Ectodermal cell (in vitro differentiated cells): ENCODE data around the gene SNX24.

Source experiments
- H3K27ac ChIP-seq: 2 replicates; pipeline ENCODE4 v1.7.0; 2013; ENCODE audit warnings: mild to moderate bottlenecking, low read depth, low read length; ENCODE audit not compliant: insufficient read depth, poor library complexity, severe bottlenecking
- H3K27me3 ChIP-seq: 2 replicates; pipeline ENCODE4 v1.7.0; 2013; ENCODE audit warnings: mild to moderate bottlenecking, low read length; ENCODE audit not compliant: insufficient read depth, control insufficient read depth, poor library complexity, severe bottlenecking
- H3K36me3 ChIP-seq: one replicate; pipeline ENCODE4 v1.7.0; 2013; ENCODE audit warnings: low read length; ENCODE audit not compliant: control insufficient read depth, insufficient read depth
- H3K4me1 ChIP-seq: one replicate; pipeline ENCODE4 v1.7.0; 2013; ENCODE audit warnings: low read length; ENCODE audit not compliant: control insufficient read depth, insufficient read depth
- H3K4me3 ChIP-seq: 2 replicates; pipeline ENCODE4 v1.7.0; 2013; ENCODE audit warnings: low read depth, low read length, control low read depth; ENCODE audit not compliant: insufficient read depth
- H3K9me3 ChIP-seq: 2 replicates; pipeline ENCODE4 v1.7.0; 2013; ENCODE audit warnings: mild to moderate bottlenecking, low read length, moderate library complexity; ENCODE audit not compliant: control insufficient read depth
- WGBS, 2 experiments: methylation state at CpG; one replicate each; pipeline ENCODE4 v1.1.7; 2013; ENCODE audit warnings: missing lambda C conversion rate in 2 of 2; 5-methylcytosine and 5-hydroxymethylcytosine counted together

The SNX24 gene

DNA sequence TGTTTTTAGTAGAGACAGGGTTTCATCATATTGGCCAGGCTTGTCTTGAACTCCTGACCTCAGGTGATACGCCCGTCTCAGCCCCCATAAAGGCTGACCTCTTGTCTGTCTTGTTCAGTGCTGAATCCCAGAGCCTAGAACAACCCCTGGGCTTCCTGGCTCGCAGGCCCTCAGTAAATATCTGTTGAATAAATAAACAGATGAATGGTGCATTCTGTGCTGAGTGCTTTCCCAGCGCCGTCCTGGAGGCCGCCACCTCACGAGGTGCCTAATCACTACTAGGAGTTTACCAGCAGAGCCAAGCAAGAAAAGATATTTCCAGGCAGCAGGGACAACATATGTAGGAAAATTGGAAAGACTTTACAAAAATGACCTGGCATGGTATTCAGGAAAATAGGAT is 88.5 kb downstream of the SNX24 start:
- Histone ChIP-seq H3K27ac (no peak overlapping the region), H3K4me3 (no peak overlapping the region), H3K36me3 (no peaks in the 10 kb centered on the region), H3K27me3 (no peaks in the 10 kb centered on the region), H3K4me1 (peaks cover 8% of the 10 kb centered on the region), H3K9me3 (no peaks in the 10 kb centered on the region)
- 91 to 92% methylated on average over 7 of the region's 7 CpGs for WGBS, 2 experiments

DNA sequence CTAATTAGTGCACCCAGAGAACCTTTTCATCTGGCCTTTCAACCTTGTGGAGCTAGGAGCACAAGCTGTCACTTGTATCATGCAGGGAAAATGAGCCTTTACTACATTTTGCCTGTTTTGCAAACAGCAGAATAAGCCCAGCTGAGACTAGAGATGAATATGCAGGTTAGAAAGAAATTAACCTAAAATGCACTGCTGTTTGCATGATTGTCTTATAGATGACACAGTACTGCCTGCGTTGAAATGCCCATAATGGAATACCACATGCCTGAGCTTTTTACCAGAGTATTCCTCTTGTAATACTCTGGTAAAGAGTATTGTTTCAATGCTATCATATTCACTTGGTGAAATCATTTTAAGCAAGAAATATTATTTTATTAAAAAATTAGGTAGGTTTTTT is 90.7 kb downstream of the SNX24 start:
- no peak overlapping the region for H3K4me3 ChIP-seq
- H3K27ac ChIP-seq: no peak overlapping the region
- no peaks in the 10 kb centered on the region for H3K4me1 ChIP-seq
- H3K27me3 ChIP-seq: no peaks in the 10 kb centered on the region
- 91 to 100% methylated on average over 1 of the region's 1 CpG for WGBS, 2 experiments
- no peaks in the 10 kb centered on the region for H3K36me3 ChIP-seq
- H3K9me3 ChIP-seq: no peaks in the 10 kb centered on the region

DNA sequence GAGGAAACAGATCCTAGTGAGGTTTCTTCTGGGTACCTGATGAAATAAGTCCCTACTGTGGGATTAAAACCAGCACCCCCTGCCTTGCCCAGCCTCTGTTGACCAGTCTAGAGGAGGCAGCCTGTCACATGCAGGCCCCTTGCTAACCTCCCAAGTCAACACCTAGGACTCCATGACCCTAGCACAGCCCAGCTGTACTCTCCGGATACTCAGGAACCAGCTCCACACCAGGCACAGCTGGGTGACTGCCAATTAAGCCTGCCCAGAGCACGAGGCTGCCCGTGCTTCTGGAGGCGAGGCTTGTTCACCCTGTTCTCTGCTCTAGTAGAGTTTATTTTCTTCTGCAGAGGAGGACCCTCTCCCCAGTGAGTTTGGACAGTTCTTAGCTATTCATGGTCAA is 92.5 kb downstream of the SNX24 start:
- Histone ChIP-seq H3K4me3 (no peak overlapping the region), H3K27me3 (no peaks in the 10 kb centered on the region), H3K36me3 (no peaks in the 10 kb centered on the region), H3K9me3 (no peaks in the 10 kb centered on the region), H3K27ac (no peak overlapping the region), H3K4me1 (no peaks in the 10 kb centered on the region)
- WGBS, 2 experiments: 78 to 84% methylated on average over 4 of the region's 4 CpGs

DNA sequence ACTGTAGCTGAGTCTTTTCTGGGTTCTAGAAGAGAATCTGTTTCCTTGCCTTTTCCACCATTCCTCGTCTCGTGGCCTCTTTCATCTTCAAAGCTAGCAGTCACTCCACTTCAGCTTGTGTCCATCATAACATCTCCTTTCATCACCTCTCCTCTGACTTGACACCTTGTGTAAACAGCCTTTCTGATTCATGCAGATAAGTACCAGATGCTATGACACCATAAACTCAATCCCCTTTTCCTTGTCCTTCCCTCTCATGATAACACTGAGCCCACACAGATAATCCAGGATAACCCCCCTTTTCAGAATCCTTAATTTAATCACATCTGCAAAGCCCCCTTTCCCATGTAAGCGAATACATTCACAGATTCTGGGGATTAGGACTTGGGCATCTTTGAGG is 95.5 kb downstream of the SNX24 start:
- H3K27ac ChIP-seq: no peak overlapping the region
- 93 to 95% methylated on average over 3 of the region's 3 CpGs for WGBS, 2 experiments

DNA sequence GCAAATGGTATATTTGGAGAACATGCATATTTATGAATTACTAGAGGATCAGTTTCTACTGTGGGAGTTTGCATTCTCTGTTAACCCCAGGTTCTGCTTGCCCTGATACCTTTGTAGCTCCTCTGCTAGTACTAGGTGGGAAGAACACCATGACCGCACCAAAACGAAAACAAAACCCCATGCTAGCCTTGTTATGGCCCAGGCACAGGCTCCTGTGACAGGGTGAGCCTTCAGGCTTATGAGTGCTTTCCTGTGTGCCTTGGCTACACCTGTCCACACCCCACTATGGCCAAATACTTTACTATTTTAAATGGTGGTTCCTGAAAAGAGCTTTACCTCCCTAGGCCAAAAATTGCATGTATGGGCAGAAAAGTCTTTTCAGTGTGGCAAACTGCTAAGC is 96.3 kb downstream of the SNX24 start:
- 91 to 92% methylated on average over 2 of the region's 2 CpGs for WGBS, 2 experiments

More for the DNA sequence above, 95.5 kb downstream of the SNX24 start:
- Histone ChIP-seq H3K4me1 (peaks cover 4% of the 10 kb centered on the region), H3K4me3 (no peak overlapping the region), H3K27me3 (no peaks in the 10 kb centered on the region), H3K36me3 (no peaks in the 10 kb centered on the region), H3K9me3 (no peaks in the 10 kb centered on the region)

DNA sequence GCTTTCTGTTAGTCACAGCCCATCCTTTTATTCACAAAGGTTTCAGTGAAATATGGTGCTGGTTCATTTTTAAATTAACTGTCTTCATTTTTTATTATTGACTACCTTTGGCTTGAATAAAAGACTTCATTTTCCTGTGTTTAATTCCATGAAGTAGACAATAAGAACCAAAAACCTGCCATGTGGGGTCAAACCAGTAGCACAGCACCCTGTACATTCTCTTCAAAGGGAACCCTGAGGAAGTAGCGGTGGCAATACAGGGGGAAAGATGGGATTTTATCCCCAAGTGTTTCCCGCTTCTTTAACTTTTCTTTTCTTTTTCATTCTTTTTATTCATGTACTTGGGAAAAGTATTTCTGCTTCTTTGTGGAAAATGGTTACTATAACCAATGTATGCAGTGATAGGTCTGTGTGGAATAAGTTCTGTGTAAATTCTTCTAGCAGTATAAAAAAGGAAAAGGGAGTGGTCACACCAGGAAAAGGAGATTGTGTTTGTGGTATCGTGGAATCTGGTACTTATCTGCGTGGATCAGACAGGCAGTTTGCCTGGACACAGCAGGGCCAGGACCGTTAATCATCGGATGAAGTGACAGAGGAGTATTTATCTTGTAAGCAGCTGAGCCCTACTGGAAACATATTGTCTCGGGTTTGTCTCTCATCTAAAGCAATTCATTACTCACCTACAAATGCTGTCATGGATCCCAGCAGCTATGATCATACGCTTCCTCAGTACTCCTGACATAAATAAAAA is 96.9 kb downstream of the SNX24 start:
- Histone ChIP-seq H3K27ac (no peak overlapping the region), H3K4me3 (no peak overlapping the region), H3K9me3 (no peaks in the 10 kb centered on the region), H3K4me1 (peaks cover 4% of the 10 kb centered on the region), H3K27me3 (no peaks in the 10 kb centered on the region), H3K36me3 (no peaks in the 10 kb centered on the region)
- WGBS, 2 experiments: 80 to 82% methylated on average over 6 to 7 of the region's 8 CpGs

More for the DNA sequence above, 96.3 kb downstream of the SNX24 start:
- Histone ChIP-seq H3K27ac (no peak overlapping the region), H3K4me1 (peaks cover 4% of the 10 kb centered on the region), H3K9me3 (no peaks in the 10 kb centered on the region), H3K27me3 (no peaks in the 10 kb centered on the region), H3K36me3 (no peaks in the 10 kb centered on the region), H3K4me3 (no peak overlapping the region)

DNA sequence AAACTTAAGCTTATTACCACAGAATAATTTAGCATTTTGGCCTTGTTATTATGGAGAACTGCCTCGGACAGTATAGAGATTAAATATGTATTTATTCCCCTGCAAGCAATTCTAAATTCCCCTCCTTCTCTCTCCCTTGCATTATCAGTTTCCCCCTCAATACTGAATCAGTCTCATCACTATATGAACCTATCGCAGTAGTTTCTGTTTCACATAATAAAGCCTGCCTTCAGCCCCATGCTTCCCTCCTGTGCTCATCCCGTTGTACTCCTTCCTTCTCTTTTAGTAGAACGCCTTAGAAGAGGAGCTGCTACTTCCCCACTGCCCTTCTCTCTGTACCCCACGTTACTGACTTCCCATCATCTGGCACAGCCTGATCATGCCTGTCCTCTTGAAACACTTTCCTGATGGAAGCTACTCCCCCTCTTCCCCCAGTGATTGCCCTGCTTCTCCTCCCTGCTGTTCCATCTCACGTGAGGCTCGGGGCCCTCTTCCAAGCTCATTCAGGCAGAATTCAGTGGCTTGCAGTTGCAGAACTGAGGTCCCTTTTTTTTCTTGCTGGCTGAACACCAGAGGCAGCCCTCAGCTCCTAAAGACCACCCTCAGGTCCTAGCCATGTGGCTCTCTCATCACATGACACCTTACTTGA is 97.8 kb downstream of the SNX24 start:
- Histone ChIP-seq H3K4me3 (no peak overlapping the region), H3K9me3 (no peaks in the 10 kb centered on the region), H3K36me3 (no peaks in the 10 kb centered on the region), H3K4me1 (peaks cover 4% of the 10 kb centered on the region), H3K27me3 (no peaks in the 10 kb centered on the region), H3K27ac (no peak overlapping the region)
- 57 to 63% methylated on average over 6 to 7 of the region's 7 CpGs for WGBS, 2 experiments

DNA sequence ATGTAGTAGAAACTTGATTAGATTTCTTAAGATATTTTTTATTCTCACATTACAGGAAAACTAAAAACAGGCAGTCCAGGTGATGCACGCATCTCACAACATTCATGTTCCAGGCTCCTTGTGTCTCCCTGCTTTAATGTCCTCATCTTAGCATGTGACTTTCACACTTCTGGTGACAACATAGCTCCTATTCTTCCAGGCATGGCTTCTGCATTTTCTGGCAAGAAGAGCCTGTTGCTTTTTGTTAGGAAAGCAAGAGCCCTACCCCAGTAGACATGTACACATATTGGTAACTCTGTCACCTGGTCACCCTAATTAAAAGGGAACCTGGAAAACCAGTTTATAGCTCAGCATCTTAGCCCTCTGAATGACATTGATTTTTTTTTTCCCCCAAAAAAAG is 98.6 kb downstream of the SNX24 start:
- no peaks in the 10 kb centered on the region for H3K36me3 ChIP-seq
- H3K27ac ChIP-seq: no peak overlapping the region
- no peak overlapping the region for H3K4me3 ChIP-seq
- no peaks in the 10 kb centered on the region for H3K9me3 ChIP-seq
- 100% methylated on average over 1 of the region's 1 CpG for WGBS, 2 experiments
- H3K27me3 ChIP-seq: no peaks in the 10 kb centered on the region
- H3K4me1 ChIP-seq: peaks cover 4% of the 10 kb centered on the region

DNA sequence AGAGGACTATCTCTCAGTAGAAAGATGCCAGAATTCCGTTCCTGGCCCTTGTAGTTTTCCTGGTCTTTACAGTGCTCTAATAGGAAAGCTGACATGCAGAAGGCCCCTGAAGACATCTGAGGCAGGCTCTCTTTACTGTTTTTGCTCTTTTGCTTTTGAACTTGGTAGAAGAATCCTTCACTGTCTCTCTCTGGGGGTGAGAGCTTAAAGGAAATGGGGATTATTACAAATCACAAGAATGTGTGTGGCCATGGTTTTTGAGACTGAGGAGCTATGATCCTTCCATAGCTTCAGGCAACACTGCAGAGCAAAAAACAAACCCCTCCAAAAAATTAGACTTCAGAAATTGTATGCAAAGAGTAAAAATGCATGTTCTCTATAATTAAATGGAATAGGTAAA is 102.0 kb downstream of the SNX24 start:
- Histone ChIP-seq H3K9me3 (no peaks in the 10 kb centered on the region), H3K27me3 (no peaks in the 10 kb centered on the region), H3K27ac (no peak overlapping the region), H3K36me3 (no peaks in the 10 kb centered on the region), H3K4me3 (no peak overlapping the region), H3K4me1 (peaks cover 4% of the 10 kb centered on the region)
- 82 to 97% methylated on average over 1 of the region's 1 CpG for WGBS, 2 experiments

DNA sequence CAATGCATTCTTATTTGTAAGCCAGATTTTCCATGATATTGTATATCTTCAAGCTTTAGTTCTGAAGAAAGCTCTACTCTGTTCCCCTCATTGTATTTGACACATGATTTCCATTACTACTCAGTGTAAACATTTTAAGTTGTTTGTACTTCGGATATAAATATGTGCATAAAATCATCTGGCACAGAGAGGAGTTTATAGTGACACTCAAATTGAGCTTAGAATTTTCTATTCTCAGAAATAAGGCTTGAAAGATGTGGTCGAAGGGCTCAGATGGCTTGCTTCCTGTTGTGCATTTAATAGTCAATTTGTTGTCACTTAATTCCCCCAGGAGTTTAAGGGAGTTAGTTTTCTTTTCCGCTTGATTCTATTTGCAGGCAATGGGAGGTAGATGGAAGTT is 102.4 kb downstream of the SNX24 start:
- H3K27ac ChIP-seq: no peak overlapping the region
- 73 to 83% methylated on average over 3 of the region's 3 CpGs for WGBS, 2 experiments
- H3K4me3 ChIP-seq: no peak overlapping the region
- H3K9me3 ChIP-seq: no peaks in the 10 kb centered on the region
- H3K36me3 ChIP-seq: no peaks in the 10 kb centered on the region
- no peaks in the 10 kb centered on the region for H3K27me3 ChIP-seq
- peaks cover 4% of the 10 kb centered on the region for H3K4me1 ChIP-seq
